Measurements from ENCODE around the gene SLC6A4.

DNA sequence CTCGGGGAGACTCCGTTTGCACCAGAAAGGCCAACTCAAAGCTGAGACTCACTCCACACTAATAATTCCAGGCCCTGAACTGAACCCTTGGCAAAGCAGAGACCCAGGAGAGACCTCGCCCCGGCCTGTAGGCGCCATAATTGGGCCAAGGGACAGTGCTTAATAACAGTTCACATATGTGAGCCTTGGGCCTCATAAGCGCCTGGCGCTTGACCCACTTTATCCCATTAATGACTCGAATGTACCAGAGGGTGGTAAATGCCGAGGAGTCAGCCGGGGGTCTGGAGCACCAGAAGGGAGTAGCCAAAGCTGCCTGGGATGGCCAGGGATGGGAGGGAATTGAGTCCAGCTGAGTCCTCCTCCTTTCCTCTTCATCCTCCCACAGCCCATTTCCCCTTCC, 24.6 kb downstream of the SLC6A4 start:
- TF ChIP-seq, protein P1, sequence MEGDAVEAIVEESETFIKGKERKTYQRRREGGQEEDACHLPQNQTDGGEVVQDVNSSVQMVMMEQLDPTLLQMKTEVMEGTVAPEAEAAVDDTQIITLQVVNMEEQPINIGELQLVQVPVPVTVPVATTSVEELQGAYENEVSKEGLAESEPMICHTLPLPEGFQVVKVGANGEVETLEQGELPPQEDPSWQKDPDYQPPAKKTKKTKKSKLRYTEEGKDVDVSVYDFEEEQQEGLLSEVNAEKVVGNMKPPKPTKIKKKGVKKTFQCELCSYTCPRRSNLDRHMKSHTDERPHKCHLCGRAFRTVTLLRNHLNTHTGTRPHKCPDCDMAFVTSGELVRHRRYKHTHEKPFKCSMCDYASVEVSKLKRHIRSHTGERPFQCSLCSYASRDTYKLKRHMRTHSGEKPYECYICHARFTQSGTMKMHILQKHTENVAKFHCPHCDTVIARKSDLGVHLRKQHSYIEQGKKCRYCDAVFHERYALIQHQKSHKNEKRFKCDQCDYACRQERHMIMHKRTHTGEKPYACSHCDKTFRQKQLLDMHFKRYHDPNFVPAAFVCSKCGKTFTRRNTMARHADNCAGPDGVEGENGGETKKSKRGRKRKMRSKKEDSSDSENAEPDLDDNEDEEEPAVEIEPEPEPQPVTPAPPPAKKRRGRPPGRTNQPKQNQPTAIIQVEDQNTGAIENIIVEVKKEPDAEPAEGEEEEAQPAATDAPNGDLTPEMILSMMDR (IDR thresholded peaks at IDR 0.05; ENCODE audit: insufficient read depth, low read length): no peak
- TF ChIP-seq POLR2AphosphoS5 (IDR thresholded peaks at IDR 0.05; ENCODE audit: low read depth): no peak
- TF ChIP-seq, protein P2, sequence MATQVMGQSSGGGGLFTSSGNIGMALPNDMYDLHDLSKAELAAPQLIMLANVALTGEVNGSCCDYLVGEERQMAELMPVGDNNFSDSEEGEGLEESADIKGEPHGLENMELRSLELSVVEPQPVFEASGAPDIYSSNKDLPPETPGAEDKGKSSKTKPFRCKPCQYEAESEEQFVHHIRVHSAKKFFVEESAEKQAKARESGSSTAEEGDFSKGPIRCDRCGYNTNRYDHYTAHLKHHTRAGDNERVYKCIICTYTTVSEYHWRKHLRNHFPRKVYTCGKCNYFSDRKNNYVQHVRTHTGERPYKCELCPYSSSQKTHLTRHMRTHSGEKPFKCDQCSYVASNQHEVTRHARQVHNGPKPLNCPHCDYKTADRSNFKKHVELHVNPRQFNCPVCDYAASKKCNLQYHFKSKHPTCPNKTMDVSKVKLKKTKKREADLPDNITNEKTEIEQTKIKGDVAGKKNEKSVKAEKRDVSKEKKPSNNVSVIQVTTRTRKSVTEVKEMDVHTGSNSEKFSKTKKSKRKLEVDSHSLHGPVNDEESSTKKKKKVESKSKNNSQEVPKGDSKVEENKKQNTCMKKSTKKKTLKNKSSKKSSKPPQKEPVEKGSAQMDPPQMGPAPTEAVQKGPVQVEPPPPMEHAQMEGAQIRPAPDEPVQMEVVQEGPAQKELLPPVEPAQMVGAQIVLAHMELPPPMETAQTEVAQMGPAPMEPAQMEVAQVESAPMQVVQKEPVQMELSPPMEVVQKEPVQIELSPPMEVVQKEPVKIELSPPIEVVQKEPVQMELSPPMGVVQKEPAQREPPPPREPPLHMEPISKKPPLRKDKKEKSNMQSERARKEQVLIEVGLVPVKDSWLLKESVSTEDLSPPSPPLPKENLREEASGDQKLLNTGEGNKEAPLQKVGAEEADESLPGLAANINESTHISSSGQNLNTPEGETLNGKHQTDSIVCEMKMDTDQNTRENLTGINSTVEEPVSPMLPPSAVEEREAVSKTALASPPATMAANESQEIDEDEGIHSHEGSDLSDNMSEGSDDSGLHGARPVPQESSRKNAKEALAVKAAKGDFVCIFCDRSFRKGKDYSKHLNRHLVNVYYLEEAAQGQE (IDR thresholded peaks at IDR 0.05; ENCODE audit: insufficient replicate concordance, low read depth): no peak
